ENCODE results near the gene KLK3. TPM values are rescaled to one million over a fixed set of nuclear protein-coding genes. Genes with fewer than 3 reads are reported as not detected.

The KLK3 gene
- total and polyA plus RNA-seq, 2 of the 8 experiments (the other 6 are each of a cell fraction or from before 2014, with no cell fraction given) = 0.08 TPM; not detected in 1

DNA sequence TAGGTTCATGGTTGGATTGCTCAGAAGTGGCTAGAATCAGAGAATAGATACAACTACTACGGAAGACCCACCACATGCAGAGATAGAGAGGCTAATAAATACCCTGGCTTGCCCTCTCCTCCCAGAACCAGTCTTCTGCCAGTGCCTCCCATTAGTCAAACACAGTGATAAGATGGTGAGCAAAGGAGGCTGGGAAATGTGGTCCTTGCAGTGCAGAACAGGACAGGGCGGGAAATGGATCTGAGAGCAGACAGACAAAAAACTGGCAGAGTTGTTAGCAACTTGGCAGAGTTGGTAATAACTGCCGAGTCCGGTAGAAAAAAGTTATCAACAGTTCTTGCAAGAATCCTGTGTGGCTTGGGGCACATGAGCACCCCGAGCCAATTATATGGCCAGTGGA, 39.8 kb upstream of the KLK3 start (continued):
- TF ChIP-seq CBX5 (IDR thresholded peaks at IDR 0.05; ENCODE audit: low read depth, low read length) (no peak), KDM1A (IDR thresholded peaks at IDR 0.05; ENCODE audit: borderline replicate concordance, low read length) (no peak), KDM4A (IDR thresholded peaks at IDR 0.05; ENCODE audit: low read depth, low read length, severe bottlenecking) (no peak), RBBP5 (IDR thresholded peaks at IDR 0.05; ENCODE audit: borderline replicate concordance, low read depth, low read length) (no peak), SP4 (IDR thresholded peaks at IDR 0.05; ENCODE audit: low read length) (no peak), EZH2 (IDR thresholded peaks at IDR 0.05; ENCODE audit: low read depth, low read length, severe bottlenecking) (no peak)
- TF ChIP-seq, protein P1, sequence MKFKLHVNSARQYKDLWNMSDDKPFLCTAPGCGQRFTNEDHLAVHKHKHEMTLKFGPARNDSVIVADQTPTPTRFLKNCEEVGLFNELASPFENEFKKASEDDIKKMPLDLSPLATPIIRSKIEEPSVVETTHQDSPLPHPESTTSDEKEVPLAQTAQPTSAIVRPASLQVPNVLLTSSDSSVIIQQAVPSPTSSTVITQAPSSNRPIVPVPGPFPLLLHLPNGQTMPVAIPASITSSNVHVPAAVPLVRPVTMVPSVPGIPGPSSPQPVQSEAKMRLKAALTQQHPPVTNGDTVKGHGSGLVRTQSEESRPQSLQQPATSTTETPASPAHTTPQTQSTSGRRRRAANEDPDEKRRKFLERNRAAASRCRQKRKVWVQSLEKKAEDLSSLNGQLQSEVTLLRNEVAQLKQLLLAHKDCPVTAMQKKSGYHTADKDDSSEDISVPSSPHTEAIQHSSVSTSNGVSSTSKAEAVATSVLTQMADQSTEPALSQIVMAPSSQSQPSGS (IDR thresholded peaks at IDR 0.05; ENCODE audit: low read length) = no peak

Measured in H1 (cell line).